CD4-positive, alpha-beta T cell treated with Interleukin-12 subunit alpha and Interleukin-12 subunit beta, for 1 hour (primary cell): Measurements from ENCODE around the gene ZNF473.
A peak's percentile ranks its signal among the peaks of the same experiment; 100 is the strongest.

Experiments
- DNase-seq: peaks from one replicate; pipeline ENCODE4 v3.0.0-alpha.2; 2020

Gene ZNF473

GRCh38 chr19:50025794-50026549, at the start of gene ZNF473:
Gene ZNF473 (plus strand): TSS chr19:50026005. CDS start chr19:50031083, 5,078 bp downstream.
- peak; percentile 95 for DNase-seq

GRCh38 chr19:49976496-49976895, 49.3 kb upstream of the ZNF473 start:
- no peak for DNase-seq

GRCh38 chr19:49977076-49977475, 48.7 kb upstream of the ZNF473 start:
- DNase-seq, result no peak

GRCh38 chr19:49977881-49978280, 47.9 kb upstream of the ZNF473 start:
- no peak for DNase-seq

GRCh38 chr19:49978324-49978723, 47.5 kb upstream of the ZNF473 start:
- DNase-seq, result no peak

GRCh38 chr19:49981603-49982593, 43.9 kb upstream of the ZNF473 start:
- no peak for DNase-seq

- DNase-seq, result peak; percentile 77
Observed at GRCh38 chr19:49983645-49984229, 42.1 kb upstream of the ZNF473 start.

GRCh38 chr19:49984491-49984890, 41.3 kb upstream of the ZNF473 start:
- no peak for DNase-seq

GRCh38 chr19:49985871-49986270, 39.9 kb upstream of the ZNF473 start:
- no peak for DNase-seq

GRCh38 chr19:49986354-49986753, 39.5 kb upstream of the ZNF473 start:
- no peak for DNase-seq

- DNase-seq, result peak; percentile 82
Observed at GRCh38 chr19:49987159-49987698, 38.6 kb upstream of the ZNF473 start.

- DNase-seq, result no peak
Observed at GRCh38 chr19:49988007-49988406, 37.8 kb upstream of the ZNF473 start.

- DNase-seq, result no peak
Observed at GRCh38 chr19:49988433-49988832, 37.4 kb upstream of the ZNF473 start.

GRCh38 chr19:49997709-49998108, 28.1 kb upstream of the ZNF473 start:
- peak; percentile 41 for DNase-seq

- DNase-seq, result no peak
Observed at GRCh38 chr19:49999371-50000010, 26.3 kb upstream of the ZNF473 start.

- no peak for DNase-seq
Observed at GRCh38 chr19:50000038-50000840, 25.6 kb upstream of the ZNF473 start.

GRCh38 chr19:50000841-50001557, 24.8 kb upstream of the ZNF473 start:
- DNase-seq, result no peak

GRCh38 chr19:50001775-50002174, 24.0 kb upstream of the ZNF473 start:
- no peak for DNase-seq

GRCh38 chr19:50002386-50002960, 23.3 kb upstream of the ZNF473 start:
- no peak for DNase-seq

- no peak for DNase-seq
Observed at GRCh38 chr19:50003254-50003788, 22.5 kb upstream of the ZNF473 start.
